Body of pancreas (tissue), 4 donors: ENCODE results near the gene TENM3. TPM values are rescaled to one million over a fixed set of nuclear protein-coding genes. Genes with fewer than 3 reads are reported as not detected.

Experiments used
- ATAC-seq: fragments of 150-250 bp; one replicate; pipeline ENCODE4 v1.9.1; 2016
- DNase-seq, 4 donors: peaks; one replicate each; pipeline ENCODE4 v3.0.0-alpha.2; 2019
- H3K27ac ChIP-seq, 4 donors: fragments of 200-600 bp; sonication (generic); 1 replicate in 3 of 4; 2 replicates in 1 of 4; pipeline versions ENCODE4 v1.5.1 to v1.6.1; 2016 to 2019; ENCODE audit warnings: mild to moderate bottlenecking in 1 of 4, mixed read lengths in 1 of 4, moderate library complexity in 1 of 4
- H3K27me3 ChIP-seq, 2 donors: fragments of 200-600 bp; sonication (generic); one replicate each; pipeline ENCODE4 v1.6.0; 2016; ENCODE audit warnings: mild to moderate bottlenecking in 1 of 2
- H3K36me3 ChIP-seq, 2 donors: fragments of 200-600 bp; sonication (generic); replicated peaks in 1 of 2; 2 replicates each; pipeline ENCODE4 v1.5.1; 2016; ENCODE audit warnings: low read depth in 2 of 2; ENCODE audit not compliant: insufficient read depth in 1 of 2
- H3K4me1 ChIP-seq: fragments of 200-600 bp; sonication (generic); one replicate; pipeline ENCODE4 v1.6.0; 2016
- H3K4me3 ChIP-seq, 2 donors: fragments of 200-600 bp; sonication (generic); 1 replicate in 1 of 2; 2 replicates in 1 of 2; pipeline ENCODE4 v1.5.1; 2016 to 2019
- H3K9me3 ChIP-seq, 3 donors: fragments of 200-600 bp; sonication (generic); 1 replicate in 2 of 3; 2 replicates in 1 of 3; pipeline ENCODE4 v1.5.1; 2016
- POLR2A ChIP-seq, 3 donors: fragments of 450-650 bp; IDR thresholded peaks; one replicate each; pipeline ENCODE4 v1.6.1; 2016; ENCODE audit warnings: antibody characterized with exemption in 3 of 3, mild to moderate bottlenecking in 2 of 3
- WGBS, 2 donors: methylation state at CpG; one replicate each; pipeline ENCODE4 v1.1.5; 2017; 5-methylcytosine and 5-hydroxymethylcytosine counted together
- intact Hi-C: fragments of 100-400 bp; cut with DNase I; formaldehyde crosslinking; loops from one replicate; pipeline ENCODE4 v1.15.1; 2023
- total RNA-seq, 2 donors: library from RNA; depleted of rRNA; stranded (reverse); fragments of >200 nt; gene quantifications; one replicate each; pipeline ENCODE4 v1.1.0, GENCODE V29; 2016
- TF ChIP-seq, protein P1 (sequence below), 7 experiments: fragments of 450-650 bp in 4 of 7; fragments of 200-600 bp in 3 of 7; sonication (generic) in 3 of 7; IDR thresholded peaks; one replicate each; pipeline ENCODE4 v1.5.1; 2016 to 2019; ENCODE audit warnings: antibody characterized with exemption in 7 of 7

Gene TENM3
- total RNA-seq, 2 donors from 2014 or later: 2.3 to 9.6 TPM

DNA sequence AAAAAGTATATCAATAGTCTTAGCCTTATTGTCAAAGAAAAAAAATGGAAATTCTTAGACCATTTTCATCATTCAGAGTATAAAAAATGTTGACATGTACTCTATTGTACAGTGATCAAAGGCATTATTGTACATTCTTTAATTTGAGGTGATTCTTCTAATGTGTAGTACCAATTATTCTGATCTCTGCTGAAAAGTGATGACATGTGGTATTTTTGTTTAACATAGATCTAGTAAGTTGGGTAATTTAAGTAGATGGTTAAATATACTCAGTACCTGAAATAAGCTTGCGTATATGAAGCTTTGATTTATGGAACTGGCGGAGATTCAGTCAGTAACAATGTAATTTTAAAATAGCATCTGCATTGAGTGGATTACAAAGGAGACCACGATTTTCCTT, 5.1 kb downstream of the TENM3 start:
- DNase-seq (no peak), ATAC-seq (no peak)
- WGBS, 2 donors: 67 to 72% methylated on average over 3 of the region's 3 CpGs
- Histone ChIP-seq H3K4me3 (no peak overlapping the region), H3K27me3 (no peaks in the 10 kb centered on the region), H3K4me1 (peaks cover 9% of the 10 kb centered on the region), H3K9me3 (no peaks in the 10 kb centered on the region), H3K36me3 (no peaks in the 10 kb centered on the region), H3K27ac (no peak overlapping the region)
- no peak for TF ChIP-seq POLR2A (IDR thresholded peaks at IDR 0.05)
- TF ChIP-seq, protein P1, sequence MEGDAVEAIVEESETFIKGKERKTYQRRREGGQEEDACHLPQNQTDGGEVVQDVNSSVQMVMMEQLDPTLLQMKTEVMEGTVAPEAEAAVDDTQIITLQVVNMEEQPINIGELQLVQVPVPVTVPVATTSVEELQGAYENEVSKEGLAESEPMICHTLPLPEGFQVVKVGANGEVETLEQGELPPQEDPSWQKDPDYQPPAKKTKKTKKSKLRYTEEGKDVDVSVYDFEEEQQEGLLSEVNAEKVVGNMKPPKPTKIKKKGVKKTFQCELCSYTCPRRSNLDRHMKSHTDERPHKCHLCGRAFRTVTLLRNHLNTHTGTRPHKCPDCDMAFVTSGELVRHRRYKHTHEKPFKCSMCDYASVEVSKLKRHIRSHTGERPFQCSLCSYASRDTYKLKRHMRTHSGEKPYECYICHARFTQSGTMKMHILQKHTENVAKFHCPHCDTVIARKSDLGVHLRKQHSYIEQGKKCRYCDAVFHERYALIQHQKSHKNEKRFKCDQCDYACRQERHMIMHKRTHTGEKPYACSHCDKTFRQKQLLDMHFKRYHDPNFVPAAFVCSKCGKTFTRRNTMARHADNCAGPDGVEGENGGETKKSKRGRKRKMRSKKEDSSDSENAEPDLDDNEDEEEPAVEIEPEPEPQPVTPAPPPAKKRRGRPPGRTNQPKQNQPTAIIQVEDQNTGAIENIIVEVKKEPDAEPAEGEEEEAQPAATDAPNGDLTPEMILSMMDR (IDR thresholded peaks at IDR 0.05): no peak
- intact Hi-C loops: no loop called here

DNA sequence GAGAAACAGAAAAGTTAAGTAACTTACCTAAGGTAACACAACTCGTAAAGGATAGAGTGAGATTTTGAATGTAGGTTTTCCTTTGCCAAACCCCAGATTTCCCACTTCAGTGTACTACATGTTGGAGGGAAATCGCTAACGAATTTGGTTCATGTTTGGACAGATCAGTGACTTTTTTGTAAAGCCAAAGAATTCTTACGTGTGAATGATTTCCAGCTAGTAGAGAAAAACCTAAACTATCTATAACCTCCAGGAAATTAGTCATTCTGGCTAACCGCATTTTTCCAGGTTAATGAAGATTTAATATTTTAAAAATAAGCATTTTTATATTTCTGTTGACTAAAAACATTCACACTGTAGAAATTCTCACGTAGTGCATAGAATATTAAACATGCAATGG, 7.2 kb downstream of the TENM3 start:
- no peak overlapping the region for H3K4me3 ChIP-seq
- TF ChIP-seq POLR2A (IDR thresholded peaks at IDR 0.05): no peak
- TF ChIP-seq, protein P1 (IDR thresholded peaks at IDR 0.05): no peak
- no peak overlapping the region for H3K27ac ChIP-seq
- intact Hi-C loops: no loop called here
- 75% methylated on average over 6 of the region's 6 CpGs for WGBS, 2 donors
- DNase-seq (no peak), ATAC-seq (no peak)
- H3K4me1 ChIP-seq: peaks cover 8% of the 10 kb centered on the region
- no peaks in the 10 kb centered on the region for H3K9me3 ChIP-seq
- H3K27me3 ChIP-seq: no peaks in the 10 kb centered on the region
- no peaks in the 10 kb centered on the region for H3K36me3 ChIP-seq

DNA sequence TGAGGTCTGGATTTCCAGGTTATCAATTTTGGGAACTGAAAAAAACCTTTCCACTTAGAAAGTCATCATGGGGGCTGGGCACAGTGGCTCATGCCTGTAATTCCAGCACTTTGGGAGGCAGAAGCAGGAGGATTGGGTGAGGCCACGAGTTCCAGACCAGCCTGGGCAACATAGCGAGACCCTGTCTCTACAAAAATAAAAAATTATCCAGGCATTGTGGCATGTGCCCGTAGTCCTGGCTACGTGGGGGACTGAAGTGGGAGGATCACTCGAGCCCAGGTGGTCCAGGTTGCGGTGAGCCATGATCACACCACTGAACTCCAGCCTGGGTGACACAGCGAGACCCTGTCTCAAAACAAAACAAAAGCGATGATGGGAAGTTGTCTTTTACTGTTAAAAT, 7.9 kb downstream of the TENM3 start:
- DNase-seq (no peak), ATAC-seq (no peak)
- intact Hi-C loops: no loop called here
- H3K4me3 ChIP-seq: no peak overlapping the region
- H3K9me3 ChIP-seq: no peaks in the 10 kb centered on the region
- peaks cover 1% of the 10 kb centered on the region for H3K4me1 ChIP-seq
- H3K27me3 ChIP-seq: no peaks in the 10 kb centered on the region
- H3K27ac ChIP-seq: no peak overlapping the region
- WGBS, 2 donors: 92 to 94% methylated on average over 8 of the region's 8 CpGs
- TF ChIP-seq, protein P1 (IDR thresholded peaks at IDR 0.05): no peak
- TF ChIP-seq POLR2A (IDR thresholded peaks at IDR 0.05): no peak
- H3K36me3 ChIP-seq: no peaks in the 10 kb centered on the region

DNA sequence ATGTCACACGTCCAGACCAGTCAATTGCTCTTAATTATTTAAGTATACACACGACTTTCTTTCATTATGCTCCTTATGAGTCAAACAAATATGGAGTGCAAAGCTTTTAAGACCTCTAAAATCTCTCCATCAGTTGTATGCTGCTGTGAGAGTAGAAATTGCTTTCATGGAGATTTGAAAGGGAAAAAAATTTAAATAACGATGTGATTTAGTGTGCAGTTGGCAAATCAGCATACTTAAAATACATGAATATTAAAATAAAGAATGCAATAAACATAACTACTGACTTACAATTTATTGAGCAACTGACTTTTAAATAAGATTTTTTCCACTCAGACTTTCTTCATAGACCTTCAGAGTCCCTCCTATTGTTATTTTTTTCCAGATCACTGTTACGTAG, 9.0 kb downstream of the TENM3 start:
- DNase-seq (no peak), ATAC-seq (no peak)
- no peaks in the 10 kb centered on the region for H3K4me1 ChIP-seq
- no peak overlapping the region for H3K27ac ChIP-seq
- intact Hi-C loops: no loop called here
- no peaks in the 10 kb centered on the region for H3K9me3 ChIP-seq
- 74 to 76% methylated on average over 4 of the region's 4 CpGs for WGBS, 2 donors
- no peaks in the 10 kb centered on the region for H3K36me3 ChIP-seq
- TF ChIP-seq, protein P1 (IDR thresholded peaks at IDR 0.05): no peak
- TF ChIP-seq POLR2A (IDR thresholded peaks at IDR 0.05): no peak
- H3K27me3 ChIP-seq: no peaks in the 10 kb centered on the region
- H3K4me3 ChIP-seq: no peak overlapping the region

DNA sequence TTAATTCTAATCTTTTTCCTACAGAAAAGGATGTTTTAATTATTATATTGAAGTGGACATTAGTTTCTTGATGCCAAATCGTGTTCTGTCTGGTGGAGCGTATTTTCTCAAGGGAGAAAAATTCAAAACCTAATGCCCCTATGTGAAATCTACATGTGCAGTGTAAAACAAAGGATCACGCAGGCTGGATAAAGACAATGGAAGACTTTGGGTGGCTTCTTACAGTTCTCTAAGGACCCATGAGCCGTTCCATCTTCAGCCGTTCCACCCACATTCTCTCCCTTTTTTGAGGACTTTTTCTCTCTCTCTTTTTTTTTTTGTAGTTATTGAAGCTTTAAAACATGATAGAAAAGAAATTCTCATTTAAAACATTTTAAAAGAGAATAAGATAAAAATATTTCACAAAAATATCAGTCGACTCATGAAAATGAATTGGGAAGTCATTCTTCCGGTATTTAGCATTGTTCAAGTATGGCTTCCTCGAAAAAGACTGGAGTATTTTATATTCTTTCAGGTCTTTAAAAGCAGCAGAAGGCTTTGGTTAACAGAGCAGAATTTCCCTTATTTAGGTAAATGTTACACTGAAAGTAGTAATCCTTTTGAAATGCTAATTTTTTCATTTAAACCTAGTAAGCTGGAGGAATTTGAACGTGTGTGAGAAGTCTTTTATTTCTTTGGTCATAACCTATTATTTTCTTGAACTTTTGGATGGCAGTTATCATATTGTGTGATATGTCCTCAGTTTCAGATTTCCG, 11.0 kb downstream of the TENM3 start:
- WGBS, 2 donors: 71 to 75% methylated on average over 10 of the region's 10 CpGs
- no peak for TF ChIP-seq POLR2A (IDR thresholded peaks at IDR 0.05)
- TF ChIP-seq, protein P1 (IDR thresholded peaks at IDR 0.05): no peak

More for the DNA sequence above, 11.0 kb downstream of the TENM3 start:
- H3K4me3 ChIP-seq: no peak overlapping the region
- intact Hi-C loops: no loop called here
- H3K36me3 ChIP-seq: no peaks in the 10 kb centered on the region
- H3K27ac ChIP-seq: no peak overlapping the region
- no peaks in the 10 kb centered on the region for H3K9me3 ChIP-seq
- no peak for ATAC-seq
- no peaks in the 10 kb centered on the region for H3K27me3 ChIP-seq
- no peak for DNase-seq
- no peaks in the 10 kb centered on the region for H3K4me1 ChIP-seq
